Stomach (tissue), 4 donors: Measurements from ENCODE around the gene TTC28.

Experiments used
- EP300 ChIP-seq: sonication (generic); formaldehyde crosslinking; IDR thresholded peaks from one replicate; pipeline ENCODE4 v1.6.1; 2017; ENCODE audit warnings: antibody characterized with exemption
- POLR2A ChIP-seq, 4 donors: fragments of 450-650 bp; IDR thresholded peaks; one replicate each; pipeline ENCODE4 v1.6.1; 2016; ENCODE audit warnings: antibody characterized with exemption in 4 of 4, control low read depth in 2 of 4, mild to moderate bottlenecking in 1 of 4, moderate library complexity in 1 of 4
- POLR2AphosphoS5 ChIP-seq, 3 donors: sonication (generic); formaldehyde crosslinking; IDR thresholded peaks; one replicate each; pipeline ENCODE4 v1.6.1; 2016; ENCODE audit warnings: antibody characterized with exemption in 3 of 3
- TF ChIP-seq, protein P1 (sequence below), 7 experiments: fragments of 450-650 bp in 4 of 7; fragments of 200-600 bp in 3 of 7; sonication (generic) in 3 of 7; IDR thresholded peaks; one replicate each; pipeline ENCODE4 v1.5.1; 2016 to 2019; ENCODE audit warnings: antibody characterized with exemption in 7 of 7, control low read depth in 2 of 7, mild to moderate bottlenecking in 1 of 7

DNA sequence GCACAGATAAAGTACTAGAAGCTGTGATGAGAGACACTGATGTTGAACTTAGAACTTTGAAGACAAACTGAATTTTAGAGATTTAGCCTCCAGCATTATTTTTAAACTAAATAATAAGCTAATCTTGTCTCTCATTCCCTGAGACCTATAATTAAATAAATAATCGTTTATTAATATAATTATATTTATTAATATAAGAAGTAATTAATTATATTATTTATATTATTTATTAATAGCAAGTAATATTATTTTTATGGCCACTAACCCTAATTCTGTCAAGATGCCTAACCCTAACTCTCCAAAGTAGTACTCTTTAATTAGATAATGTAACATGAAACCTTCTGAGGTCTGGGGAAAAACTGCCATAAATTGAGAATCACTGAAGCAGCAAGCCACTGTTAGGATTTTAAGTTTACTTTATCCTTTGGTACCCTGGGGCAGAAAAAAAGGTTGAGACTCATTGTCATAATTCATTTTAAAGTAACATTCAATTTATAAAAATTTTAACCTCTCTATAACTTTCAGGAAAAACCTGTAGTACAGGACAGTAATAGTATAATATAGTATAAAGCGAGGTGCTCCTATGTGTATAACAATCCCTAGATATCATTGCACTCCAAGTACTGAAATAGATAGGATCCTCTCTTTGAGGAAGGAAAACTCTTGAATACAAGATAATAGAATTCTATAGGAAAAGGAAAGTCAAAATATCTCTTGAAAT lies 85.4 kb downstream of the TTC28 start:
- TF ChIP-seq, protein P1, sequence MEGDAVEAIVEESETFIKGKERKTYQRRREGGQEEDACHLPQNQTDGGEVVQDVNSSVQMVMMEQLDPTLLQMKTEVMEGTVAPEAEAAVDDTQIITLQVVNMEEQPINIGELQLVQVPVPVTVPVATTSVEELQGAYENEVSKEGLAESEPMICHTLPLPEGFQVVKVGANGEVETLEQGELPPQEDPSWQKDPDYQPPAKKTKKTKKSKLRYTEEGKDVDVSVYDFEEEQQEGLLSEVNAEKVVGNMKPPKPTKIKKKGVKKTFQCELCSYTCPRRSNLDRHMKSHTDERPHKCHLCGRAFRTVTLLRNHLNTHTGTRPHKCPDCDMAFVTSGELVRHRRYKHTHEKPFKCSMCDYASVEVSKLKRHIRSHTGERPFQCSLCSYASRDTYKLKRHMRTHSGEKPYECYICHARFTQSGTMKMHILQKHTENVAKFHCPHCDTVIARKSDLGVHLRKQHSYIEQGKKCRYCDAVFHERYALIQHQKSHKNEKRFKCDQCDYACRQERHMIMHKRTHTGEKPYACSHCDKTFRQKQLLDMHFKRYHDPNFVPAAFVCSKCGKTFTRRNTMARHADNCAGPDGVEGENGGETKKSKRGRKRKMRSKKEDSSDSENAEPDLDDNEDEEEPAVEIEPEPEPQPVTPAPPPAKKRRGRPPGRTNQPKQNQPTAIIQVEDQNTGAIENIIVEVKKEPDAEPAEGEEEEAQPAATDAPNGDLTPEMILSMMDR (IDR thresholded peaks at IDR 0.05) = no peak
- TF ChIP-seq POLR2A (IDR thresholded peaks at IDR 0.05) = no peak
- no peak for TF ChIP-seq POLR2AphosphoS5 (IDR thresholded peaks at IDR 0.05)
- no peak for TF ChIP-seq EP300
